HG02981 (cell line): ENCODE results near the gene POLRMT.
A peak's percentile ranks its signal among the peaks of the same experiment; 100 is the strongest.

Experiments
- ATAC-seq: cut with Tn5 transposase; IDR thresholded peaks from one replicate; pipeline ENCODE4 v1.9.1; 2021; ENCODE audit warnings: mild to moderate bottlenecking, moderate library complexity; ENCODE audit not compliant: unreplicated experiment

The POLRMT gene

GRCh38 chr19:582497-583197 is 50.7 kb downstream of the POLRMT start:
- ATAC-seq, result no peak

GRCh38 chr19:581399-582111 is 51.8 kb downstream of the POLRMT start:
- no peak for ATAC-seq

- ATAC-seq, result no peak
These were observed 53.0 kb downstream of the POLRMT start for GRCh38 chr19:580274-580835.

- no peak for ATAC-seq
These were observed 53.5 kb downstream of the POLRMT start for GRCh38 chr19:579842-580155.

GRCh38 chr19:579111-579841 is 54.1 kb downstream of the POLRMT start:
- ATAC-seq, result no peak

GRCh38 chr19:577439-578392 is 55.6 kb downstream of the POLRMT start:
- ATAC-seq, result no peak

GRCh38 chr19:576768-577438 is 56.4 kb downstream of the POLRMT start:
- no peak for ATAC-seq

- no peak for ATAC-seq
These were observed 57.5 kb downstream of the POLRMT start for GRCh38 chr19:575527-576506.

- ATAC-seq, result no peak
These were observed 58.4 kb downstream of the POLRMT start for GRCh38 chr19:574658-575526.

GRCh38 chr19:573519-573825 is 59.9 kb downstream of the POLRMT start:
- no peak for ATAC-seq

GRCh38 chr19:572743-573518 is 60.4 kb downstream of the POLRMT start:
- ATAC-seq, result no peak

- peak; percentile 80 for ATAC-seq
These were observed 61.1 kb downstream of the POLRMT start, which contains the start of gene BSG for GRCh38 chr19:572140-572742. BSG (plus strand) TSS chr19:572596; CDS start chr19:572635, 39 bp downstream.

- ATAC-seq, result no peak
These were observed 61.8 kb downstream of the POLRMT start for GRCh38 chr19:571566-571974.

GRCh38 chr19:570937-571565 is 62.3 kb downstream of the POLRMT start:
- no peak for ATAC-seq

- ATAC-seq, result no peak
These were observed 63.1 kb downstream of the POLRMT start for GRCh38 chr19:570251-570686.

- no peak for ATAC-seq
These were observed 65.9 kb downstream of the POLRMT start for GRCh38 chr19:567296-567900.
